GM12875 (cell line): Measurements from ENCODE around the gene ARFIP1.
"Not testable (repeated sequence)": the region's sequence is repeated elsewhere in the genome, so short reads cannot be mapped to it uniquely, and the experiment has no call there.

Source experiments
- H3K4me3 ChIP-seq: one replicate; pipeline ENCODE4 v1.5.1; 2011; ENCODE audit warnings: low read depth, low read length, control low read depth
- CTCF ChIP-seq: IDR thresholded peaks from 2 replicates; pipeline ENCODE4 v1.5.1; 2011; ENCODE audit warnings: low read depth, mild to moderate bottlenecking, control low read depth, inconsistent platforms, low read length, moderate library complexity, borderline replicate concordance; ENCODE audit not compliant: insufficient read depth

Gene ARFIP1

GRCh38 chr4:152836936-152837335, 57.2 kb downstream of the ARFIP1 start:
- no peak for TF ChIP-seq CTCF
- H3K4me3 ChIP-seq: no peak overlapping the region

DNA sequence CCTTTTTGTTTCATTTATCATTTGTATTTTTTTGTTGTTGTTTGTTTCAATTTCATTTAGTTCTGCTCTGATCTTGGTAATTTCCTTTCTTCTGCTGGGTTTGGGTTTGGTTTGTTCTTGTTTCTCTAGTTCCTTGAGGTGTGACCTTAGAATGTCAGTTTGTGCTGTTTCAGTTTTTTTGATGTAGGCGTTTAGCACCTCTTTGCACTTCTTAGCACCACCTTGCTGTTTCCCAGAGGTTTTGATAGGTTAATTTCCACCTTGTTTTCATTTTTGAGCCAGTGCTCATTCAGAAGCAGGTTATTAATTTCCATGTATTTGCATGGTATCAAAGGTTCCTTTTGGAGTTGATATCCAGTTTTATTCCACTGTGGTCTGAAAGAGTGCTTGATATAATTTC, 60.0 kb downstream of the ARFIP1 start:
- not testable (repeated sequence) for H3K4me3 ChIP-seq

- TF ChIP-seq CTCF: no peak
- H3K4me3 ChIP-seq: no peak overlapping the region
Observed at GRCh38 chr4:152843481-152844090, 63.8 kb downstream of the ARFIP1 start.

GRCh38 chr4:152847376-152847775, 67.6 kb downstream of the ARFIP1 start:
- TF ChIP-seq CTCF: no peak
- H3K4me3 ChIP-seq: no peak overlapping the region

DNA sequence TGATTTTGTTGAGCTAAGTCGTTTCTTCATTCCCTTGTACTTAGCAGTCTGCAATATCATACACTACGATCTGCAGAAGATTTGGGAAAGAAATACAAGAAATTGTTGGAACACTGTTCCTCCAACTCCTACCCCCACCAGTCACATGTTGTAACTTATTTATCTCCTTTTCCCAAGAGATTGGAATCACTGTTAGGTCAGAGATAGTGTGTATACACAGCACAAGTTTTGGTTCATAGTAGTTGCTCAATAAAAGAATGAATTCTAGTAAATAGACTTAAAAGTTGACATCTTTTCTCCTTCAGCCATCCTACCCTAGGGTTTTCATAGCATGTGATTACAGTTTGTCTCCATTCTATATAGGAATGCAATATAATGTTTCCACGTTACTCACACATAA, 68.8 kb downstream of the ARFIP1 start:
- H3K4me3 ChIP-seq: no peak overlapping the region
- no peak for TF ChIP-seq CTCF

GRCh38 chr4:152849350-152849749, 69.6 kb downstream of the ARFIP1 start:
- TF ChIP-seq CTCF: no peak
- H3K4me3 ChIP-seq: no peak overlapping the region

DNA sequence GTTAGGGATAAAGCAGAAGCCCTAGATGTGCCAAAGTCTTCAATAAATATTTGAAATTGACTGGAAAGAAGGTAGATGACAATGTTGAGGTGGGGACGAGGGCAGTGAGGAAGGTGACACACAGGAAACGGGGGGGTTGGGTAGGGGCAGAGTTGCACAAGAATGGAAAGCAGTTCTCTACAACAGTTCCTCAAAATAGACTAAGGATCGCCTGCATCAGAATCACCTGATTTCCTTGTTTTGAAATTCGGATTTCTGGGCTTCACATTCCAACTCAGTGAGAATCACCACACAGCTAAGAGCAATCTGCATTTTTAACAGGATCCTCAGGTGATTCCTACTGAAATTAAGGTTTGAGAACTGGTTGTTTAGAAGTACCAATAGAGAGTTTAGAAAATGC, 70.6 kb downstream of the ARFIP1 start:
- no peak for TF ChIP-seq CTCF
- no peak overlapping the region for H3K4me3 ChIP-seq

DNA sequence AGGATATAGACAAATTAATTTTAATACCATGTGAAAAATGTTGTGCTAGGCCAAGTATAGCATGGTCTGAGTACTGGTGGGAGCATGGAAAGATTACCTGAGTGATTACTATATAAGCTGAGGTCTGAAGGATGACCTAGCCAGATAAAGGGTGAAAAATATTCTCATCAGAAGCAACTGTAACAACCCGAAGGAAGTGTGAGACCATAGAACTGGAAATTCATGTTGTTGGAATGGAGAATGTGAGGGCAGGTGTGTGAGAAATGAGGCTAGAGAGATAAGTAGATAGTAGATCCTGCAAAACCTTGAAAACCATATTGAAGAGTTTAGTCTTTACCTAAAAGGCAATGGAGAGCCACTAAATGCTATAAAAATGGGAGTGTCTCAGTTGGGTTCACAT, 71.5 kb downstream of the ARFIP1 start:
- no peak for TF ChIP-seq CTCF

More for the DNA sequence above, 71.5 kb downstream of the ARFIP1 start:
- H3K4me3 ChIP-seq: no peak overlapping the region
